Stimulated activated CD8-positive, alpha-beta memory T cell treated with anti-CD3 and anti-CD28 coated beads, Interleukin-12 subunit alpha, Interleukin-12 subunit beta, amount 100 ng/mL, for 4 hours (primary cell): Measurements from ENCODE around the gene MXI1.
"Not testable (repeated sequence)": the region's sequence is repeated elsewhere in the genome, so short reads cannot be mapped to it uniquely, and the experiment has no call there.

Experiments used
- DNase-seq: peaks from one replicate; pipeline ENCODE4 v3.0.0-alpha.2; 2020; ENCODE audit warnings: low read depth

Gene MXI1

GRCh38 chr10:110241841-110242240 lies 34.4 kb downstream of the MXI1 start:
- DNase-seq: no peak

DNA sequence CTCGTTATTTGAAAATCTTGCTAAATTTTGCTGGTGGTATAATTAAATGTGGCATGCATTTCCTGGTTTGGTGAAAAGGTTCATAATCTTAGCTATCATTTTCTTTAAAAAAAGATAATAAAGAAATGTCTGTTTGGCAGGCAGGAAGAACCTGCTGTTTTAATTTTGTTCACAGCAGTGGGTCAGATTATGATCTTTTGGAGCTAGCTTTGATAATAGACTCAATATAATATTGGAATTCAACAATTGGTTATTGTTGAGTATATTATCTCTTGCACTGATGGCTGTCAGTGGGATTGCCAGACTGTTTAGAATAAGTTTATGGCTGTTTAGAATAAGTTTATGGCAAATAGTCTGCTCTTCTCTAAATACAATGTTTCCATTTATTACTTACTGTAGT lies 35.1 kb downstream of the MXI1 start:
- no peak for DNase-seq

- no peak for DNase-seq
Observed at GRCh38 chr10:110244550-110244949, 37.1 kb downstream of the MXI1 start.

- DNase-seq: not testable (repeated sequence)
Observed at GRCh38 chr10:110247833-110248232, 40.4 kb downstream of the MXI1 start.

DNA sequence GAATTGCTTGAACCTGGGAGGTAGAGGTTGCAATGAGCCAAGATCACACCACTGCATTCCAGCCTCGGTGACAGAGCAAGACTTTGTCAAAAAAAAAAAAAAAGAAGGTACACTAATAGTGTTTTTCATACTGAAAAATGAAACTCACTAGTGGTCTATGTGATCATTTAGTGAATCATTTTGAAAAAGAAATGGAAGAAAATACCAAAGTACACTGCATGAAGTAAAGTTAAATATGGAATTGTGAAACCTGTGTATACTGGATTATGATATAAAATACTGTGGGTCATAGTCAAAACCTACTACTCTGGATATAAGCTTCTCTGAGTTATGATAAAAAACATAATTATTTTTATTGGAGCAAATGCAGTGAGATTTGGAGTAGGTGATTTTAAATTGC lies 42.1 kb downstream of the MXI1 start:
- not testable (repeated sequence) for DNase-seq

GRCh38 chr10:110251392-110251791 lies 44.0 kb downstream of the MXI1 start:
- DNase-seq: not testable (repeated sequence)

DNA sequence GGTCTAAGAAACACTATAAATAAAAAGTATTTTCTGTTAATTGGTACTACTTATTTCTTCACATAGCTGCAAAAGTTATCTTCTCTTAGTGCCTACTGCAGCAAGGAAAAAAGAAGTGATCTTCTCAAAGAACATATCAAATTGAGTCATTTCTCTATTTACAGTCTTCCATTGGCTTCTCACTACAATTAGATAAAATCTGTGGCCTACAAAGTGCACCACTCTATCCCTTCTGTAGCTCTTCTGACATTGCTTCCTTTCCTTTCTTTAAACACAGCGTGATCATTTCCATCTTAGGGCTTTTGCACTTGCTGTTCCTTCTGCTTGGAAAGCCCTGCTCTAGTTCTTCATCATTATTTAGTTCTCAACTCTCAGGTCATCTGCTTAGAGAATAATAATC lies 44.7 kb downstream of the MXI1 start:
- DNase-seq: no peak

DNA sequence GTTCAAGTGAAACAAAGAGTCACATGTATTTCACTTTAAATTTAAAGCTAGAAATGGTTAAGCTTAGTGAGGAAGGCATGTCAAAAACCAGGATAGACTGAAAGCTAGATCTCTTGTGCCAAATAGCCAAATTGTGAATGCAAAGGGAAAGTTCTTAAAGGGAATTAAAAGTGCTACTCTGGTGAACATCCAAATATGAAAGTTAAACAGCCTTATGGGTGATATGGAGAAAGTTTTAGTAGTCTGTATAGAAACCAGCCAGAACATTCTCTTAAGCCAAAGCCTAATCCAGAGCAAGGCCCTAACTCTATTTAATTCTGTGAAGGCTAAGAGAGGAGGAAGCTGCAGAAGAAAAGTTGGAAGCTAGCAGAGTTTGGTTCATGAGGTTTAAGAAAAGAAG lies 47.1 kb downstream of the MXI1 start:
- DNase-seq: no peak

DNA sequence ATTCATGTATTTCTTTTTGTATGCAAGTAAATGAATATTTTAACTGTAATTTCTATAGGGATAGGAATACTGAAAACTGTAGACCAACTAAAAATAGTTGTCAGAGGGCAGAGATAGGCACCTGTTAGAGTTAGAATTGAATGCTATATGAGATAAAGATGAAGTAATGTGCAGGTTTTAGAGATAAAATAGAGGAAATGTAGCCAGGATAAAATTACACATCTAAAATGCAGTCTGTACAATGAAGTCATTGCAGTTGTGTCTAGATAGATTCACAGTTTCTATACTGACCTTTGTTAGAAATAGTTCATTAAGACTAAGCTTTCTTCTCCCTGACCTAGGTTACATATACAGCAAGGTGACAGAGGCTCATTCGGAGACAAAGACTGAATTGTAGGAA lies 51.1 kb downstream of the MXI1 start:
- no peak for DNase-seq

- no peak for DNase-seq
Observed at GRCh38 chr10:110259317-110259716, 51.9 kb downstream of the MXI1 start.

DNA sequence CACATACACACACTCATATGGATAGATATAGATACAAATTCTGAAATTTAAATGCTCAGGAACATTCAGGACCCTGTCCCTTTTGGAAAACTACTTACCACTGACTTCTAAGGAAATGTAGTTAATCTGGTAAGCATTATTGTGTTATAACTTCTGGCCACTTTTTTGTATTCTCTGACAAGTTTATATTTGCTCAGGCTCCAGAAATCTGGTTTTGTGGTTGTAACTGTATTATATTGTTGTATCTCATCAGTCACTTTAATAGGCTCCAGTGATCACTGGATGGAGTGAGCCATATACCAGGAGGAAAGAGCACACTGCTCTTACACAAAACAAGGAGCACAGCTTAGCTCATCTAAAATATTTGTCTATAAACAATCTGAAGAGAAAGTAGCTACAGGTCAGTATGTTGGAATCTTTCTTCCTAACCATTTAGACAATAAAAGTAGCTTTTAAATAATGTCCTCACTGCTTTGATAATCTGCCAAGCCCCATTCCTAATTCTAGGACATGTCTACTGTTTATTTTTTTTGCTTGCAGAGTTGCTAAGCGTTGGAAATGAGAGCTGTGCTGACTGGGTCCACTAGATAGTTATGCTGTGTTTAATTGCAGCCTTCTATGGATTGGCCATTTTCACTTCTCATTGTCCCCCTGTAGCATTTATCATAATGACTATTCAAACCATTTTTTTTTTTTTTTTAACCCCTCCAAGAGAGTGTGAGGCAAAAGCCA lies 53.5 kb downstream of the MXI1 start:
- DNase-seq: no peak

GRCh38 chr10:110263164-110263563 lies 55.8 kb downstream of the MXI1 start:
- DNase-seq: no peak

GRCh38 chr10:110265573-110266193 lies 58.3 kb downstream of the MXI1 start:
- no peak for DNase-seq

- DNase-seq: no peak
Observed at GRCh38 chr10:110267276-110267675, 59.9 kb downstream of the MXI1 start.

- no peak for DNase-seq
Observed at GRCh38 chr10:110268442-110268841, 61.0 kb downstream of the MXI1 start.

DNA sequence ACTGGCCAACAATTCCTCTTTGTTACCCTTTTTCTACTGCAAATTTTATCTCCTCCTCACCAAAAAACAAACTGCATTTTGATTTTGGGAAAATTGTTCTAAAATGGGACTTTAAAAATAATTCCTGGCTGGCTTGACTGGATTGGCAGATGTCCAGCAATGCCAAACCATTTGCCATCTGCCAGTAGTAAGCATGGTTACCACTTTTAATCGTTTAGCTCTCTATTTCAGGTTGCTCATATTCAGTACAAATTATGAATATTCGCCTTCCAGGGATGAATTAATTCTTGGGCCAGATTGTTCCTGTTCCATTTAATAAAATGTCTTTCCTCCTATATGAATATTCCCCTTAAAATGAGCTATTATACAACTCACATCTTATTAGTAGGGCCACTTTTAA lies 61.6 kb downstream of the MXI1 start:
- DNase-seq: no peak

DNA sequence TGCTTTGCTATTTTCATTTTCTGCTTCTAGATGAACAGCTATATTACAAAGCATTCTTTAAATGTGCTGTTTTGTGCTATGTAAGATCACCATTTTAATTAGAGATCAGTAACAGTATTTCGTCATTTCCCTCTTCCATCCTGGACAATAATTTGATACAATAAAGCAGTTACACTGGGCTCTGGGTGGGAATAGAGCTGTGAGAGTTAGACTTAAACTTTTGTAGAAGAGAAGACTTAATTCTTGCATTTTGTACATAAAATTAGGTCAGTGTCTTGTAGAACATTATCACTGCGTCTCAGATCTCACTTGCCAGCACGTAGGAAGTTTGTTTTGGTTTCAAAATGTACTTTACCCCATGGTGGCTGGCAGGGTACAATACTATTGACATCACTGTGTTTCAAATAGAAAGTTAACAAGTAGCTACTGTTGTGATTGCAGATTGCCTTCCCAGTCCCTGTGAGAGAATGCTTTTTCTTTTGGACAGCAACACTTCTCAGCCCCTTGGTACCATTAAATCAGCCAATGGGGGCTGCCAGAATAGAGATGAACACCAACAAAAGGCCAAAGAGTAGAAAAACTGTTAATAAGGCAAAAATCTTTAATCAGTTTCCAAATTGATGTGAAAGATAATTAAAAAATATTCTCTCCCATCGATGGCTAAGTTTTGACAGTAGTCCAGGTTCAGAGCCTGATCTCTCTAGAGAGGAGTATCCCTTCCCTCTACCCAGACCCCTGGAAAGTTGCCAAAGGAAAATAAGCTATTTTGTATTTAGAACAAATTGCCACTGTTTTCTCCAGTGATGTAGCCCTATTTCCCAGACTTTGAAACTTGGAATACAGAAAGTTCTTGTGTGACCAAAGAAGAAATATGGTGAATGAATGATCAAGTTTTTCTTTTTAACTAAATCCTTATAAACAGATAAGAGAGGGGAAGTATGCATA lies 62.2 kb downstream of the MXI1 start:
- no peak for DNase-seq

GRCh38 chr10:110272995-110273394 lies 65.6 kb downstream of the MXI1 start:
- DNase-seq: not testable (repeated sequence)

DNA sequence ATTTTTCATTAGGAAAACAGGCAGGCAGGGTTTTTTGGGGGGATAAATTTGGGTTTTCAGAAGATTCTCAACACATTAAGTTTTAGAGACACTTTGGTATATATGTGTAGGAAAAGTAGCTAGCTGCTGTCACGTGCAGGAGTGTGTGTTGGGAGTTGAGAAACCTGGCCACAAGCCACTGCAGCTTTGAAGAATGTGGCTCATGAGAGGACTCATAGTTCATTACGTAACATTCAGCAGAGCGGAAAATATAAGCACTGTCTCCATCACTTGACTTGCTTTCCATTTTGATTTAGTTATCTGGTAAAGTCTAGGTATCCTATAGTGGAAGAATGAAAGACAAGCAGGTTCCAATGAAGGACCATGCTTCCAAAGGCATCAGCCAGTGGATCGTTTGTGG lies 66.1 kb downstream of the MXI1 start:
- peak; percentile 4 for DNase-seq

- DNase-seq: no peak
Observed at GRCh38 chr10:110274072-110274627, 66.7 kb downstream of the MXI1 start.

- DNase-seq: no peak
Observed at GRCh38 chr10:110274647-110275046, 67.2 kb downstream of the MXI1 start.

- DNase-seq: no peak
Observed at GRCh38 chr10:110275128-110275729, 67.8 kb downstream of the MXI1 start.
